ENCODE measurements around the gene LARP1.

GRCh38 chr5:154817815-154818214 is 62.6 kb downstream of the LARP1 start:
- TF ChIP-seq CTCF (IDR thresholded peaks at IDR 0.05), result no peak
- TF ChIP-seq POLR2A (IDR thresholded peaks at IDR 0.05), result no peak

Measured in right lobe of liver (tissue), 4 donors.